HEK293 (cell line): ENCODE measurements around the gene RFPL2.

Source experiments
- CTCF ChIA-PET: fragments of 350-600 bp; formaldehyde crosslinking; extraction: SDS; loops from one replicate; lab custom pipeline; 2021; ENCODE audit warnings: antibody characterized with exemption; lab: Yijun Ruan, JAX
- POLR2A ChIA-PET: fragments of 300-600 bp; formaldehyde crosslinking; extraction: SDS; loops from one replicate; lab custom pipeline; 2020; ENCODE audit warnings: antibody characterized with exemption, inconsistent platforms; lab: Yijun Ruan, JAX
- H3K27ac ChIP-seq: fragments of 200-500 bp; sonication (Bioruptor generic); 2 replicates; pipeline ENCODE4 v1.5.1; 2014; ENCODE audit warnings: low read depth, low read length, control low read depth, inconsistent platforms; ENCODE audit errors: extremely low read depth
- H3K36me3 ChIP-seq, 2 experiments: fragments of 200-500 bp in 1 of 2; sonication (Bioruptor generic) in 1 of 2; 1 replicate in 1 of 2; 2 replicates in 1 of 2; pipeline ENCODE4 v1.5.1; 2014 to 2017; ENCODE audit warnings: inconsistent platforms in 2 of 2, low read length in 2 of 2; ENCODE audit not compliant: control insufficient read depth in 2 of 2, insufficient read depth in 1 of 2
- H3K4me1 ChIP-seq: fragments of 200-500 bp; sonication (Bioruptor generic); 2 replicates; pipeline ENCODE4 v1.5.1; 2014; ENCODE audit warnings: mild to moderate bottlenecking, low read length, inconsistent platforms; ENCODE audit not compliant: control insufficient read depth, insufficient read depth
- H3K4me3 ChIP-seq: 2 replicates; pipeline ENCODE4 v1.5.1; 2011; ENCODE audit warnings: low read depth, mild to moderate bottlenecking, control low read depth, low read length, moderate library complexity
- H3K9me3 ChIP-seq: fragments of 200-500 bp; sonication (Bioruptor generic); 2 replicates; pipeline ENCODE4 v1.5.1; 2014; ENCODE audit warnings: low read depth, low read length, inconsistent platforms; ENCODE audit not compliant: control insufficient read depth, insufficient read depth
- FEZF1 ChIP-seq: fragments of 450-650 bp; formaldehyde crosslinking; IDR thresholded peaks from 2 replicates; pipeline ENCODE4 v1.5.1; 2016; ENCODE audit warnings: missing biosample characterization, missing genetic modification characterization
- HOXA7 ChIP-seq: sonication (generic); formaldehyde crosslinking; IDR thresholded peaks from 2 replicates; pipeline ENCODE4 v1.8.1; 2022; ENCODE audit warnings: missing genetic modification reagents, borderline replicate concordance
- IKZF3 ChIP-seq: fragments of 450-650 bp; IDR thresholded peaks from 2 replicates; pipeline ENCODE4 v1.5.0; 2018; ENCODE audit warnings: missing biosample characterization, mild to moderate bottlenecking, missing genetic modification characterization, moderate library complexity
- KLF8 ChIP-seq: fragments of 450-650 bp; formaldehyde crosslinking; IDR thresholded peaks from 2 replicates; pipeline ENCODE4 v1.5.1; 2016; ENCODE audit warnings: missing biosample characterization, missing genetic modification characterization
- RBAK ChIP-seq: fragments of 450-650 bp; formaldehyde crosslinking; IDR thresholded peaks from 2 replicates; pipeline ENCODE4 v1.5.1; 2016; ENCODE audit warnings: missing biosample characterization, missing genetic modification characterization
- ZBTB17 ChIP-seq: fragments of 450-650 bp; formaldehyde crosslinking; IDR thresholded peaks from 2 replicates; pipeline ENCODE4 v1.5.1; 2016; ENCODE audit warnings: missing biosample characterization, missing genetic modification characterization
- ZBTB20 ChIP-seq: fragments of 450-650 bp; formaldehyde crosslinking; IDR thresholded peaks from 2 replicates; pipeline ENCODE4 v1.5.1; 2016; ENCODE audit warnings: missing biosample characterization, missing genetic modification characterization
- ZNF114 ChIP-seq: fragments of 450-650 bp; formaldehyde crosslinking; IDR thresholded peaks from 2 replicates; pipeline ENCODE4 v1.5.0; 2017; ENCODE audit warnings: missing biosample characterization, missing genetic modification characterization
- ZNF133 ChIP-seq: fragments of 450-650 bp; formaldehyde crosslinking; IDR thresholded peaks from 2 replicates; pipeline ENCODE4 v1.5.1; 2016; ENCODE audit warnings: missing biosample characterization, missing genetic modification characterization
- ZNF138 ChIP-seq: fragments of 450-650 bp; formaldehyde crosslinking; IDR thresholded peaks from 2 replicates; pipeline ENCODE4 v1.5.1; 2016; ENCODE audit warnings: missing biosample characterization, missing genetic modification characterization, borderline replicate concordance
- ZNF140 ChIP-seq: fragments of 450-650 bp; formaldehyde crosslinking; IDR thresholded peaks from 2 replicates; pipeline ENCODE4 v1.5.1; 2016; ENCODE audit warnings: missing biosample characterization, missing genetic modification characterization
- ZNF146 ChIP-seq: fragments of 450-650 bp; formaldehyde crosslinking; IDR thresholded peaks from 2 replicates; pipeline ENCODE4 v1.5.1; 2016; ENCODE audit warnings: missing biosample characterization, missing genetic modification characterization
- ZNF221 ChIP-seq: fragments of 450-650 bp; formaldehyde crosslinking; IDR thresholded peaks from 2 replicates; pipeline ENCODE4 v1.5.1; 2017; ENCODE audit warnings: missing biosample characterization, missing genetic modification characterization, borderline replicate concordance
- ZNF23 ChIP-seq: fragments of 450-650 bp; formaldehyde crosslinking; IDR thresholded peaks from 2 replicates; pipeline ENCODE4 v1.5.1; 2016; ENCODE audit warnings: missing biosample characterization, missing genetic modification characterization, borderline replicate concordance
- ZNF239 ChIP-seq: fragments of 450-650 bp; formaldehyde crosslinking; IDR thresholded peaks from 2 replicates; pipeline ENCODE4 v1.5.1; 2016; ENCODE audit warnings: missing biosample characterization, missing genetic modification characterization
- ZNF266 ChIP-seq: fragments of 450-650 bp; formaldehyde crosslinking; IDR thresholded peaks from 2 replicates; pipeline ENCODE4 v1.5.1; 2016; ENCODE audit warnings: missing biosample characterization, missing genetic modification characterization, low read depth
- ZNF311 ChIP-seq: fragments of 450-650 bp; formaldehyde crosslinking; IDR thresholded peaks from 2 replicates; pipeline ENCODE4 v1.5.1; 2017; ENCODE audit warnings: missing biosample characterization, missing genetic modification characterization, borderline replicate concordance
- ZNF324 ChIP-seq: fragments of 450-650 bp; formaldehyde crosslinking; IDR thresholded peaks from 2 replicates; pipeline ENCODE4 v1.5.1; 2016; ENCODE audit warnings: missing biosample characterization, missing genetic modification characterization
- ZNF37A ChIP-seq: fragments of 450-650 bp; IDR thresholded peaks from 2 replicates; pipeline ENCODE4 v1.5.1; 2018; ENCODE audit warnings: missing biosample characterization, missing genetic modification characterization
- ZNF501 ChIP-seq: fragments of 450-650 bp; formaldehyde crosslinking; IDR thresholded peaks from 2 replicates; pipeline ENCODE4 v1.5.1; 2016; ENCODE audit warnings: missing biosample characterization, missing genetic modification characterization
- ZNF521 ChIP-seq: fragments of 450-650 bp; formaldehyde crosslinking; IDR thresholded peaks from 2 replicates; pipeline ENCODE4 v1.5.1; 2017; ENCODE audit warnings: missing biosample characterization, mild to moderate bottlenecking, missing genetic modification characterization
- ZNF548 ChIP-seq: fragments of 450-650 bp; formaldehyde crosslinking; IDR thresholded peaks from 2 replicates; pipeline ENCODE4 v1.5.1; 2016; ENCODE audit warnings: missing biosample characterization, missing genetic modification characterization
- ZNF549 ChIP-seq: fragments of 450-650 bp; IDR thresholded peaks from 2 replicates; pipeline ENCODE4 v1.5.1; 2018; ENCODE audit warnings: missing biosample characterization, missing genetic modification characterization, mild to moderate bottlenecking, inconsistent platforms, moderate library complexity
- ZNF654 ChIP-seq: fragments of 450-650 bp; formaldehyde crosslinking; IDR thresholded peaks from 2 replicates; pipeline ENCODE4 v1.5.1; 2016; ENCODE audit warnings: low read depth, missing biosample characterization, missing genetic modification characterization
- ZNF776 ChIP-seq: fragments of 450-650 bp; formaldehyde crosslinking; IDR thresholded peaks from 2 replicates; pipeline ENCODE4 v1.5.0; 2017; ENCODE audit warnings: missing biosample characterization, missing genetic modification characterization, borderline replicate concordance
- ZNF777 ChIP-seq: fragments of 450-650 bp; formaldehyde crosslinking; IDR thresholded peaks from 2 replicates; pipeline ENCODE4 v1.5.1; 2017; ENCODE audit warnings: missing biosample characterization, missing genetic modification characterization, borderline replicate concordance
- ZNF785 ChIP-seq: fragments of 450-650 bp; formaldehyde crosslinking; IDR thresholded peaks from 2 replicates; pipeline ENCODE4 v1.5.1; 2016; ENCODE audit warnings: missing biosample characterization, missing genetic modification characterization
- ZNF791 ChIP-seq: fragments of 450-650 bp; formaldehyde crosslinking; IDR thresholded peaks from 2 replicates; pipeline ENCODE4 v1.5.1; 2016; ENCODE audit warnings: missing biosample characterization, missing genetic modification characterization
- TF ChIP-seq, protein P1 (sequence below): fragments of 450-650 bp; formaldehyde crosslinking; IDR thresholded peaks from 2 replicates; pipeline ENCODE4 v1.5.1; 2016; ENCODE audit warnings: missing biosample characterization, missing genetic modification characterization
- TF ChIP-seq, protein P2 (sequence below): fragments of 450-650 bp; formaldehyde crosslinking; optimal IDR thresholded peaks from 2 replicates; pipeline ENCODE3; 2016; ENCODE audit warnings: missing biosample characterization, mild to moderate bottlenecking, missing genetic modification characterization
- TF ChIP-seq, protein P3 (sequence below): fragments of 450-650 bp; formaldehyde crosslinking; conservative IDR thresholded peaks from 2 replicates; pipeline ENCODE4 v1.5.1; 2016; ENCODE audit warnings: low read depth, missing biosample characterization, missing genetic modification characterization

The RFPL2 gene

DNA sequence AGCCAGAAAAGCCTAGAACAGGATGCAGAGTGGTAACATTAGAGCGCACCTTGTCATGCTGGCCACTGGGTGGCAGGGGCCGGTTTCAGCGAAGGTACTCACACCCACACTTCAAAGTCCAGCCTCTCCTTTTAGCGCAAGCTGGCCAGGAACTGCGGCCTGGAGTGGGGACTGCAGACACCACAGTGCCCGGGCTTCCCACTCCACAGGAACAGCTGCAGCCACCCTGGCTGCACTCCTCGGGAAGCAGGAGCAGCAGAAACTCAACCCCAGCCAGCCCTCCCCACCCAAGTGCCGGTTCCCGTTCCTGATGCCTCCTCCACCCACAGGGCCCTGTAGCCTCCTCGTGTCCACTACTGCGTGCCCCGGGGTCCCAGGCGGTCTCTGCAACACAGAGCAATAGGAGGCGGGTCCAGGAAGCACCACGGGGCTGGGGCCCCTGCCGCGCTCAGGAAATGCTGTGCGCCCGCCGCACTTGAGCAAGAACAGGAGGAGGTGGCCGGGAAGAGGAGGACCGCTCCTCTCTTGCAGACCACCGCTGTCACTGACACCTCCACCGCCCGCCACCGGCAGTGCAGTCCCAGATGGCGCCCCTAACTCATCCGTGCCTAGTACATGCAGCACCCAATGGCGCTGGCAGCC is 2.2 kb downstream of the RFPL2 start (continued):
- TF ChIP-seq, protein P1, sequence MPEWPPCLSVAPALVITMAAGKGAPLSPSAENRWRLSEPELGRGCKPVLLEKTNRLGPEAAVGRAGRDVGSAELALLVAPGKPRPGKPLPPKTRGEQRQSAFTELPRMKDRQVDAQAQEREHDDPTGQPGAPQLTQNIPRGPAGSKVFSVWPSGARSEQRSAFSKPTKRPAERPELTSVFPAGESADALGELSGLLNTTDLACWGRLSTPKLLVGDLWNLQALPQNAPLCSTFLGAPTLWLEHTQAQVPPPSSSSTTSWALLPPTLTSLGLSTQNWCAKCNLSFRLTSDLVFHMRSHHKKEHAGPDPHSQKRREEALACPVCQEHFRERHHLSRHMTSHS (tag by site-specific recombination) = no peak
- TF ChIP-seq ZNF140 (tag by site-specific recombination) = no peak
- no peak for TF ChIP-seq IKZF3 (tag by site-specific recombination)
- no peak for TF ChIP-seq ZNF146 (tag by site-specific recombination)
- TF ChIP-seq ZNF785 = no peak
- TF ChIP-seq ZNF138 = no peak
- no peak for TF ChIP-seq ZBTB17 (tag by site-specific recombination)
- TF ChIP-seq, protein P2, sequence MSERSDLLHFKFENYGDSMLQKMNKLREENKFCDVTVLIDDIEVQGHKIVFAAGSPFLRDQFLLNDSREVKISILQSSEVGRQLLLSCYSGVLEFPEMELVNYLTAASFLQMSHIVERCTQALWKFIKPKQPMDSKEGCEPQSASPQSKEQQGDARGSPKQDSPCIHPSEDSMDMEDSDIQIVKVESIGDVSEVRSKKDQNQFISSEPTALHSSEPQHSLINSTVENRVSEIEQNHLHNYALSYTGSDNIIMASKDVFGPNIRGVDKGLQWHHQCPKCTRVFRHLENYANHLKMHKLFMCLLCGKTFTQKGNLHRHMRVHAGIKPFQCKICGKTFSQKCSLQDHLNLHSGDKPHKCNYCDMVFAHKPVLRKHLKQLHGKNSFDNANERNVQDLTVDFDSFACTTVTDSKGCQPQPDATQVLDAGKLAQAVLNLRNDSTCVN = peak; percentile 10
- TF ChIP-seq KLF8 (tag by site-specific recombination) = 0 out of 2 replicates have a peak, but pooled peaks have one; percentile 14
- no peak for TF ChIP-seq ZNF23 (tag by site-specific recombination)
- TF ChIP-seq ZNF501 (tag by site-specific recombination) = no peak
- no peak for TF ChIP-seq ZNF324 (tag by site-specific recombination)
- no peak for TF ChIP-seq ZNF266
- TF ChIP-seq ZNF133 = no peak
- TF ChIP-seq ZNF114 (tag by site-specific recombination) = no peak
- no peak for TF ChIP-seq ZNF777 (tag by site-specific recombination)

DNA sequence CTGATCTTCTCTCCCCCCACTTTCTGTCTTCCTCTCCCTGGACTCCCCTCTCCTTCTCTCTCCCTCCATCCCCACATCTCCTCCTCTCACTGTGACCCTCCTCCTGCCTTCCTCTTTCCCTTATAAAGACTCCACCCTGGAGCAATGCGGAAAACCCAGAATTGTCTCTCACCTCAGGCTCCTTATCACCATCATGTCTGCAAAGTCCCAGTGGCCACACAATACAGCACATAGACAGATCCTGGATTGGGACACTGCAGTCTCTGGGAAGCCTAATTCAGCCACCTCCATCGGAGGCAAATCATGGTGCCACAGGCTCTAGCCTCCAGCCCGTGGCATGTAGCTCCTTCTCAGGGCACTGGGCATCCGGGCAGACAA is 2.7 kb downstream of the RFPL2 start:
- POLR2A ChIA-PET = no interaction called here
- no peak overlapping the region for H3K4me3 ChIP-seq
- H3K36me3 ChIP-seq = peaks cover 0 to 1% of the 10 kb centered on the region in 2 experiments; a peak in 1 of 3 replicates
- H3K27ac ChIP-seq = no peak overlapping the region
- CTCF ChIA-PET = interaction anchor here (0.5 to 1.5 kb wide), 19 partner anchors 11 to 721 kb away, joined by 3 to 12 read pairs (median 3); partner anchors contain the start of gene RTCB
- H3K9me3 ChIP-seq = no peaks in the 10 kb centered on the region
- H3K4me1 ChIP-seq = 0 out of 2 replicates have a peak, but pooled peaks cover 3% of the 10 kb centered on the region
- TF ChIP-seq, protein P3, sequence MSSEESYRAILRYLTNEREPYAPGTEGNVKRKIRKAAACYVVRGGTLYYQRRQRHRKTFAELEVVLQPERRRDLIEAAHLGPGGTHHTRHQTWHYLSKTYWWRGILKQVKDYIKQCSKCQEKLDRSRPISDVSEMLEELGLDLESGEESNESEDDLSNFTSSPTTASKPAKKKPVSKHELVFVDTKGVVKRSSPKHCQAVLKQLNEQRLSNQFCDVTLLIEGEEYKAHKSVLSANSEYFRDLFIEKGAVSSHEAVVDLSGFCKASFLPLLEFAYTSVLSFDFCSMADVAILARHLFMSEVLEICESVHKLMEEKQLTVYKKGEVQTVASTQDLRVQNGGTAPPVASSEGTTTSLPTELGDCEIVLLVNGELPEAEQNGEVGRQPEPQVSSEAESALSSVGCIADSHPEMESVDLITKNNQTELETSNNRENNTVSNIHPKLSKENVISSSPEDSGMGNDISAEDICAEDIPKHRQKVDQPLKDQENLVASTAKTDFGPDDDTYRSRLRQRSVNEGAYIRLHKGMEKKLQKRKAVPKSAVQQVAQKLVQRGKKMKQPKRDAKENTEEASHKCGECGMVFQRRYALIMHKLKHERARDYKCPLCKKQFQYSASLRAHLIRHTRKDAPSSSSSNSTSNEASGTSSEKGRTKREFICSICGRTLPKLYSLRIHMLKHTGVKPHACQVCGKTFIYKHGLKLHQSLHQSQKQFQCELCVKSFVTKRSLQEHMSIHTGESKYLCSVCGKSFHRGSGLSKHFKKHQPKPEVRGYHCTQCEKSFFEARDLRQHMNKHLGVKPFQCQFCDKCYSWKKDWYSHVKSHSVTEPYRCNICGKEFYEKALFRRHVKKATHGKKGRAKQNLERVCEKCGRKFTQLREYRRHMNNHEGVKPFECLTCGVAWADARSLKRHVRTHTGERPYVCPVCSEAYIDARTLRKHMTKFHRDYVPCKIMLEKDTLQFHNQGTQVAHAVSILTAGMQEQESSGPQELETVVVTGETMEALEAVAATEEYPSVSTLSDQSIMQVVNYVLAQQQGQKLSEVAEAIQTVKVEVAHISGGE = no peak
- TF ChIP-seq, protein P2 = no peak
- TF ChIP-seq ZNF549 = no peak
- no peak for TF ChIP-seq ZNF791 (tag by site-specific recombination)
- TF ChIP-seq ZNF239 (tag by site-specific recombination) = no peak
- no peak for TF ChIP-seq ZNF654 (tag by site-specific recombination)
- TF ChIP-seq ZNF311 (tag by site-specific recombination) = no peak
- no peak for TF ChIP-seq FEZF1 (tag by site-specific recombination)
- no peak for TF ChIP-seq ZNF548 (tag by site-specific recombination)
- 0 out of 2 replicates have a peak, but pooled peaks have one; percentile 13 for TF ChIP-seq ZNF521 (tag by site-specific recombination)
- TF ChIP-seq ZNF776 (tag by site-specific recombination) = no peak
- TF ChIP-seq ZNF221 (tag by site-specific recombination) = no peak
- TF ChIP-seq HOXA7 (CRISPR knock-in tag) = no peak
- no peak for TF ChIP-seq RBAK (tag by site-specific recombination)
- 0 out of 2 replicates have a peak, but pooled peaks have one; percentile 26 for TF ChIP-seq ZBTB17 (tag by site-specific recombination)
- TF ChIP-seq ZNF37A (tag by site-specific recombination) = no peak
- TF ChIP-seq ZBTB20 (tag by site-specific recombination) = no peak
- no peak for TF ChIP-seq ZNF777 (tag by site-specific recombination)
